HG03442 (cell line): Measurements from ENCODE around the gene IWS1.

Experiments used
- ATAC-seq: cut with Tn5 transposase; IDR thresholded peaks from one replicate; pipeline ENCODE4 v1.9.1; 2021; ENCODE audit warnings: mild to moderate bottlenecking, moderate library complexity; ENCODE audit not compliant: unreplicated experiment

Gene IWS1

DNA sequence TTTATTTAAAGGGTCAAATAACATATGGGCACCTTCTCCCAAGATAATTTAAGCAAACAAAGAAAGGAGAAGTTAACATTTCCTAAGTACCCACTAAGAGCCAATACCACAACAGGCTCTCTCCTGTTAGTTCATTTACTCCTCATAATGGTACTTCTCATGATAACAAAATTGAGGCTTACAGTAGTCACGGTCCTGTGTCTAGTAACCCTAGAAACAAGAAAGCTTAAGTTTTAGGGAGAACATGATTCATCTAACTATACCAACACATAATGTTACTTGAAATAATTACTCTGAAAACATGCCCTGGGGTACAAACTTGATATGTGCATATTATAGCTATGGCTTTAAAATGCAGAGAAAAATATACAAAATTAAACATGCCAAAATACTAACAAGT, 19.8 kb downstream of the IWS1 start:
- ATAC-seq, result no peak

DNA sequence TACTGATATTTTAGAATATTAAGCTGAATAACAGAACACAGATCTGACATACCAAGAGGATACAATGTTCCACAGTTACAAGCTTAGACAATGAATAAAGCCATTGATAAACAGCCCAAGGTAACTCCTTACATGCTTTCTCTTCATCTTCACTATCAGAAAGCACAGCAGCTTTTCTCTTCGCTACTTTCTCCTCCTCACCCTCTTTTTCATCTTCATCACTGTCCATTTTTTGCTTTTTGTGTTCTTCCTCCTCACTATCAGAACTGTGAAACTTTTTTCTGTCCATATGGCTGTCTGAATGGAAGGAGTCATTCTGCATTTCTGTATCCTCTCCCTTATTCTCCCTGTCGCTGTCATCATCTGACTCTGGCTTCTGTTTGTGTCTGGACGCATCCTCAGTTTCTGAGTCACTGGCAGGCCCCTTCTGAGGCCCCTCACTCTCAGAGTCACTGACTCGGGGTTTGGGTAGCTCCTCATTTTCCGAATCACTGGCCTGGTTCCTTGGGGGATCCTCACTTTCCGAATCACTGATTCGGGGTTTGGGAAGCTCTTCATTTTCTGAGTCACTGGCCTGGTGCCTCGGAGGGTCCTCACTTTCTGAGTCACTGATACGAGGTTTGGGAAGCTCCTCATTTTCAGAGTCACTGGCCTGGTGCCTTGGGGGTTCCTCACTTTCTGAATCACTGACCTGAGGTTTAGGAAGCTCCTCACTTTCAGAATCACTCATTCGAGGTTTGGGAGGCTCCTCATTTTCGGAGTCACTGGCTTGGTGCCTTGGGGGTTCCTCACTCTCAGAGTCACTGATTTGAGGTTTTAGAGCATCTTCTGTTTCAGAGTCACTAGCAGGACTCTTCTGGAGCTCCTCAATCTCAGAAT, 21.5 kb downstream of the IWS1 start:
- ATAC-seq, result no peak

DNA sequence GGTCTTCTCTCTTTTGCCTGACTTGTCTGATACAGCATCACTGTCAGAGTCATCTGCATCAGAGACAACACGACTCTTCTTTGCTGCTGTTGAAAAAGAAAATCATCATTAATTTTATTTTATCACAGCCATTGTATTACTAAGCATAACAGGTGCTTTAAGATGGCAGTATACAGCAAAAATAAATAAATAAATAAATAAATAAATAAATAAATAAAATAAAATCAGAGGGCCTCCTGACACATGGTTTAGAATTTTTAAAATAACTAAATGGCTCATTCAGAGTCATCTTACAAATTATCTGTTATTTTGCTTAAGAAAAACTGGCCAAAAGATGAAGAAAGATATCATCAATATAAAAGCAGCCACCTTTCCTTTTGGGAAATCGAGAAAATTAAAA, 22.8 kb downstream of the IWS1 start:
- ATAC-seq, result no peak

DNA sequence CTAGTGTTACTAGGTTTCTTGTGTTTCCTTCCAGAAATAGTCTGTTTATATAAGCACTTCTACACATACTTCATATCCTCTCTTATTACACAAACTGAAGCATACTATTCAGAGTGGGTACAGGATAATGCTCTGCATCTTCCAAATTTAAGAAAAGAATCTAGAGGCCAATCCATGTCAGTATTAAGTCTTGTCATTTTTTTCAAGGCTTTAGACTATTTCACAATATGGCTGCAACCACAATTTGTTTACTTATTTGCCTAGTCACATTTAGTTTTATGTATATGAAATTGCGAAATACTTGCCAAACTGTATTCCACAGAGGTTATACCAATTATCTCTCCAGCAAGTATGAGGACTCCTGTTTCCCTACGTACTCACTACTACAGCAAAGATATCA, 27.9 kb downstream of the IWS1 start:
- no peak for ATAC-seq

DNA sequence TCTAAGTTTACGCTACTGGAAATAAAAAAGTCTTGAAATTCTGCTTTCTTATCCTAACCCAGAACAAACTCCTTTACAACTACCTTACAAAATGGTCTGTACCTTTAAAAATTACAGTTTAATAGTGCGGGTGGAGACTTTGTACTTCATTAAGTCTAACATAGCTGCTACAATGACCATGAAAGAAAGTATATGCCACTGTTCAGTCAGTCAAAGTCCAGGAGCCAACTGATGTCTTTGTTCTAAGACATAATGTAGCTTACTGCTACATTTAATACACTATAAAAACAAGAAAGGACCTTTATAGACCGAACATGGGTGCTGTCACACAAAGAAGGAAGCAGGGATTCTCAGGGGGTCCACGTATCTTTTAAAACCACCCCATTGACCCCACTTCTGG, 36.0 kb downstream of the IWS1 start:
- ATAC-seq, result no peak

DNA sequence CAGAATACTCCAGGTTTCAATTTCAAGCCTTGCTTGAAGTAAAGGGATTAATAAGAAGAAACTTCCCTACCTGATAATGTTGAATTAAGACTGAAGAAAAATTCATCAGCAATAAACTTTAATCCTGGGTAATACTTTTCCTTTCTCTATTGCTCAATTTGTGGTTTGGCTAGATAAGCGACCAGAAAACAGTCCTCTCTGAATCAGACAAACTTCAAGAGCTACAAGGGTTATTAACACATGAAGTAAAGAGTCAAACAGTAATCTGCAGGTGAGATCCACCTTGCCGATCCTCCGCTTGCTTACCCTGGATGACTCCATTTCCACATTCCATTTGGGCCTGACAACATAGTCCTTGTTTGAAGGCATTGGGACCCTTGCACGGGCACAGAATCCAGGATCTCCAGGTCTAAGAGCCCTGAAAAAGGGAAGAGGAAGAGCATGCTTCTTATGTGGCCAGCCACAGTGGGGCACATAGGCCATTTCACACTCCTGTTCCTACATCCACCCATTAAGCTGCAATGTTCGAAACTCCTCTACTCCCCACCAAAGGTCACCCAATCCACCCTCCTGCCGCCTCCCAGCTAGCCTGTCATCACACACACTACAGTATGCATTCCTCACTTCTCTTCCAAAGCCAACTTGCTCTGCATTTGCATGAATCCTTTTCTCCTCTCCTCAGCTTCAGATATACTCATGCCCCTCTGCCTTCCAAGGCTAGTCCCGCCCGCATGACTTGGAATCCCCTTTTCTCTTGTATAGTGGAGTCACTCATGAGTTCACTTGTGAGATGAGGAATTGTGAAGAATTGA, 39.8 kb downstream of the IWS1 start:
- no peak for ATAC-seq

DNA sequence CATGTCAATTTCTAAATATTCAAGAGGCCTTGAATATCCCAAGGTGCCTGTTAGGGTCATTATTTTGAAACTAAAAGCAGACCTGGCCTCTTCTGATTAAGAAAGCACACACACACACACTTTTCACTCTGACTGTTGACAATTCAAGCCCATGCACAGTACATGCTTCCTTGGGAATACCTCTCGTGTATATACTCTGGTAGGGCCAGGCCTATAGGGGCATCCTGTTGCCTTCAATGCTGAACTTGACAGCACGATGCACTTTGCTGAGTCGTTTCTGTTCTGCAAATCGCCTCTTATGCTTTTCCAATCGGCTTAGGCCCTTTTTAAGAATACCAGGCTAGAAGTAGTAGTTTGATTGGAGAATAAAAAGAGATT, 40.6 kb downstream of the IWS1 start:
- ATAC-seq, result no peak

DNA sequence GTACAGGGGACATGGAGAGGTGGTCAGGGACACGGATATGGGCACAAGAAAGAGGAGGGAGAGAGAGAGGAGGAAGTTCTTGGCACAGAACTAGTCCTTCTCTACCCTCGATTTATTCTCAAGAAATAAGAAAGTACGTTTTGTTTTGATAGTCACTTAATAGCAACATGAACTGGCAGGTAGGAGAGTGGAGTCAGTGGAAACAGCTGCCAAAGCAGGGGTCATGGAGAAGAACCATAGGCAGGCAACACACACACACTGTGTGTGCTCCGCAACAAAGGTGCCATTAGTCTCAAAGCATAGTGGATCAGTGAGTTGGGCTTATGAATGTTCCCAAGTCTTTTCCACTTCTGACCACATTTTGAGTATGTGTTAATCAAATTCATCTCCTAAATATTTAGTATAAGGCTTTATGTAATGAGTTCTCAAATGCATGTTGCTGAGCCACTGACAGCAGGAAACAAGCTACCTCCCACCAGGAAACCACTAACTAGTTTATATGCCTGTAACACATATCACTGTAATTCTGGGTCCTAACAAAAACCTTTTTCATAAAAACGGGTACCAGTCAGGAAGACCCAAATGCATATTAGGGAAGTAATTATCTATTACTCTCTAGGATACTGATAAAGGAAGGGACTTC, 41.1 kb downstream of the IWS1 start:
- ATAC-seq, result no peak

DNA sequence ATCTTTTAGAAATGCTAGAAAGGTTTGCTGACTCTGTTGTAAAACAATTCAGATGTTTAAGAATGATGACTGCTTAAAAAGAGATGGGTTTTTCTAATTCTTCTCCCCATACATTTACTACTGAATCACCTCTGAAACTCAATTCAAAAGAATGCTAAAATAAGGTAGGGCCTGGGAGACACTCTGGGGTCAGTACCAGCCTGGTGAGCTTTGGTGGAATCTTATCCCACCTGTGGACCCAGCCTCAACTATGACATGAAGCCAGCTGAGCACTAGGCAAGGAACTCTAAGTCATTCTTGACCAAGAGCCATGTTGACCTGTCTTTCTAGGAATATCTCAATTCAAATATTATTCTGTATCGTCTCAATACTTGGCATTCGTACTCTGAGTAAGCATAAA, 44.3 kb downstream of the IWS1 start:
- ATAC-seq, result no peak

DNA sequence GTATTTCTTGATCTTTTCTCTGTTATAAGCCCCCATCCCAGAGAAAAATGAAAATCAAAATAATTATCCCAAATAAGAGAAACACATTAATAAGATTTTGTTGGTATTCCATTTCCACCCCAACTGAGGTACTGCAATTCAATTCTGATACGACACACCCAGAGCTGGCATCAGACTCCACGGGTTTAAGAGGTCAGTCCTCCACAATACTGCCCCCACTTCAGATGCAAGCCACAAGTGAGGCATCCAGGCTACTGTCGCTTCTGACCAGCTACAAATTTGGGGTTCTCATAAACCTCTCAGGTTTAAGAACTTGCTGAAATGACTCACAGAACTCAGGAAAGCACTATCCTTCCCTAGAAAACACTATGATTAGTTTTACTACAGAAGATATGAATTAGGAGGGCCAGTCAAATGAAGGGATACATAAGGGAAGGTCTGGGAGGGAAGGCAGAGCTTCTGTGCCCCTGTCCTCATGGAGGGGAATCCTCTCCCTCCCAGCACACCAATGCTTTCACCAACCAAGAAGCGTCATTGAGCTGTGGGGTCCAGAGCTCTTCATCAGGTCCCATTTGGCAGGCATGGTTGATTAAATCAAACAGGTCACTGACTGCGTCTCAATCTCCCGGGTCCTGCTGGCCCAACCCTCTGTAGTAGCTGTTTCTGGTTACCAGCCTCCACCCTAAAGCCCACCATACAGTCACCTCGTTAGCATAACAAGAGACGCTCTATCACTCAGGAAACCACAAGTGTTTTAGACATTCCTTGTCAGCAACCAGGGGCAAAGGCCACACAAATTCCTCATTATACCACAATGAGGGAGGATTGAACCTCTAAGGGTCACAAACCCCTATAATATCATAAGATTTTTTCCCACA, 46.2 kb downstream of the IWS1 start:
- no peak for ATAC-seq

DNA sequence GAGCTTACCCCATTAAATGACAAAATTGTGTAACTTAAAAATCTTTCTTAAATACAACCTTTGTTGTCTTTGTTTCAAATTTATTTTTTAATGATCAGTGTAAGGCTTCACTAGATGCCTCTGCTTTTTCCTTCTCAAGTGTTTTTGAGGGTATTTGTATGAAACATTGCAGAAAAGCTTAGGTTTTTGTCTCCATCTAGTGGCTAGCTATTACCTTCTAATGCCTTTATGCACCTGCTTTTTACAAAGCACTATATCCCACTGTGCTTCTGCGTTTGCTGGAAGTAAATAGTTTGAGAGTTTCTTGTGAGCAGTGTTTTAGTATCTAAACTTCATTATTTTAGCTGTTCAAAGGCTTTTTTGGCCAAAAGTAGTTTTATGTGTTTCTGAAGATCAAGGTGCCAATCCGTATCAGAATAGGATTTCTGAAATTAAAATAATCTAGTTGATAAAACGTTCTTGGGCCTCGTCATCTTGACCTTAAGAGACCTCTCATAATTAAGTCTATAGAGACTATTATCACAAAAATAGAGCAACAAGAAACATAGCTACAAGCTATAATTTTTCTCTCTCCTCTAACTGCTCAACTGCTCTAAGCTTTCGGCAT, 47.0 kb downstream of the IWS1 start:
- ATAC-seq, result peak; percentile 46

DNA sequence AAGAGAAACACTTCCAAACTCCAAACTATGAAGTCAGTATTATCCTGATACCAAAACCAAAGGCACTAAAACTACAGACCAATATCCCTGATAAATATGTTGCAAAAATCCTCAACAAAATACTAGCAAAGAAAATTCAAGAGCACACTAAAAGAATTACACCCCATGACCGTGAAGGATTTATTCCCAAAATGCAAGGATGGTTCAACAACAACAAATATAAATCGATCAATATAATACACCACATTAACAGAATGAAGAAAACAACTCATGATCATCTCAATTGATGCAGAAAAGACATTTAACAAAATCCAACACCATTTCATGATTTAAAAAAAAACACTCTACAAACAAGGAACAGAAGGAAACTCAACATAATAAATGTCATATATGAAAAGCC, 50.5 kb downstream of the IWS1 start:
- no peak for ATAC-seq

DNA sequence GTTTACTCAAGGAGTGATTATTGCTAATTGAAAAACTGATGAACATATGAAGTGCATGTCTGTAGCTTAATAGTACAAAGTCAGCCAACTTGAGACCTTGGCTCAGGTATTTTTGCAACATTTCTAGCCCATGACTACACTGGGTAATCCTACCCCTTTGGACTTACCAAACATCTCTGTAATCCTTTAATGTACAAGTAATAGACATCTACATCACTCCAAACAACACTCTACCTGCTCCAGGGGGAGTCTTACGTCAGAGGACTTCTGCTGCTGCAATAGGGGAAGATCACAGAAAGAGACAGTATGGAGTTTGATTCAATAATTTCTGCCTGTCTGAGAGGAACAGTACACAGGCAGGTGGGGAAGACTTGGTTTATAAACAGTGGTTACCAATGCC, 54.0 kb downstream of the IWS1 start:
- no peak for ATAC-seq

DNA sequence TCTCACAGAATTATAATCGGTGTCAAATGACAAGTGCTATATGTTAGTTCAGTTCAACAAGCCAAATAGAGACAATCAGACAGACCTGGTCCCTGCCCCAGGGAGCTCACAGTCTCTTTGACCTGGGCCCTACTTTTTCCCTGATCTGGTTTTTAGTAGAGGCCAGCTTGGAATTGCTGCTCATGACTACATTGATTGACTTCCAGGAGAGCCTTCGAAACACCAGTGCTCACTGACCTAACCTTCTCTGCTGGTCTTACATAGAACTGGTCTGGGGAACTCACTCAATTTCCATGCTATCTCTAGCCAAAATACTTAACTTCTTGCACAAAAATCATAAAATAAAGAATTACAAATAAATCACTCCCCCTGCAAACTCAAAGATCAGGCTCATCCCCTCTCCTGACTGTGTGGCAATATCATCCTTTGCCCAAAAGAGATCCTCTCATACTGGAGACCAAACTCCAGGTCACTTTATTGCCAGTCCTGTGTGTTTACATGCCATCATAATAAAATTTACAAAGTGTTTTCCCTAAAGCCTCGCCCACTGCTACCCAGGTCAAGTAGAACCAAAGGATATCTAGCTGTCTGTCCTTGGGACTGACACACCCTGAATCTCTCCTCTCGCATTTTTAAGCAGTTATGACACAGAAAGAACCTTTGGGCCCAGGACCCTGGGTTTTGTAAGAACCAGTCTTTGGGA, 54.9 kb downstream of the IWS1 start:
- no peak for ATAC-seq

DNA sequence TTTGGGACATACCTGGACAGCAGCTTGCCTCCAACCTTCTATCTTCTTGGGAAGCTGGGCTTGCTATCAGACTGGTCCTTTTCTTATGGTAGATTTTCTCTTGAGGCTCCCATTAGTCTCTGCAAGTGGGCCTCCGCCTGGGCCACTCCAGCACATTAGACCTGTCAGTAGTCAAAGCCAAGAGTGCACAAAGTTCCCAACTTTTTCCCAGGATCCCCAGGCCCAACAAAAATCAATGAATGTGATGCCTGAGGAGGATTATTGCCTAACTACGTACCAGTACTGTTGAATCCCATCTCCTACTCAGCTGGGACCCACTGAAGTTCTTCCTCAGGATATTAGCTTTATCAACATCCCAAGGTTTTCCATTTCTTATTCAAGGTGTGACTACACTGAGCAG, 56.3 kb downstream of the IWS1 start:
- no peak for ATAC-seq

DNA sequence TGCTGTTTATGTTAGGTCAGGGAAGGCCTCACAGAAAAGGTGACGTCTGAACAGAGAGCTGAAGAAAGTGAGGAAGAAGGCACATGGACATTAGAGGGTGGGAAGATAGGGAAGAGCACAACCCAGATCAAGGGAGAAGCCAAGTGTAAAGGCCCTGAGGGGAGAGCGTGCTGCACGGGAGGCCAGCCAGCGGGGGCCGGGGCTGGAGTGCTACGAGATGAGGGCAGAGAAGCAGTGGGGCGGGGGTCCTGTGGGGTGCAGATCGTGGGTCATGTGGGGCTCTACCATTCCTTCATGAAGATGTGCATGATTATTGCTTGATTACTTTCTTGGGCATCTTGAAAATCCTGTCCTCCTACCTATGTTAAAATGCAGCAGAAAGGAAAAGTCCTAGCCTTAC, 57.2 kb downstream of the IWS1 start:
- no peak for ATAC-seq

DNA sequence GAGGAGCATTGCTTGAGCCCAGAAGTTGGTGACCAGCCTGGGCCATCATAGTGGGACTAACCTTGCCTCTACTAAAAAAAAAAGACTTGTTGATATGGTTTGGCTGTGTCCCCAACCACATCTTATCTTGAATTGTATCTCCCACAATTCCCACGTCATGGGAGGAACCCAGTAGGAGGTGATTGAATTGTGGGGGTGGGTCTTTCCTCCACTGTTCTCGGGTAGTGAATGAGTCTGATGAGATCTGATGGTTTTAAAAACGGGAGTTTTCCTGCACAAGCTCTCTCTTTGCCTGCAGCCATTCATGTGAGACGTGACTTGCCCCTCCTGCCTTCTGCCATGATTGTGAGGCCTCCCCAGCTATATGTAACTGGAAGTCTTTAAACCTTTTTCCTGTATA, 61.0 kb downstream of the IWS1 start:
- ATAC-seq, result no peak

DNA sequence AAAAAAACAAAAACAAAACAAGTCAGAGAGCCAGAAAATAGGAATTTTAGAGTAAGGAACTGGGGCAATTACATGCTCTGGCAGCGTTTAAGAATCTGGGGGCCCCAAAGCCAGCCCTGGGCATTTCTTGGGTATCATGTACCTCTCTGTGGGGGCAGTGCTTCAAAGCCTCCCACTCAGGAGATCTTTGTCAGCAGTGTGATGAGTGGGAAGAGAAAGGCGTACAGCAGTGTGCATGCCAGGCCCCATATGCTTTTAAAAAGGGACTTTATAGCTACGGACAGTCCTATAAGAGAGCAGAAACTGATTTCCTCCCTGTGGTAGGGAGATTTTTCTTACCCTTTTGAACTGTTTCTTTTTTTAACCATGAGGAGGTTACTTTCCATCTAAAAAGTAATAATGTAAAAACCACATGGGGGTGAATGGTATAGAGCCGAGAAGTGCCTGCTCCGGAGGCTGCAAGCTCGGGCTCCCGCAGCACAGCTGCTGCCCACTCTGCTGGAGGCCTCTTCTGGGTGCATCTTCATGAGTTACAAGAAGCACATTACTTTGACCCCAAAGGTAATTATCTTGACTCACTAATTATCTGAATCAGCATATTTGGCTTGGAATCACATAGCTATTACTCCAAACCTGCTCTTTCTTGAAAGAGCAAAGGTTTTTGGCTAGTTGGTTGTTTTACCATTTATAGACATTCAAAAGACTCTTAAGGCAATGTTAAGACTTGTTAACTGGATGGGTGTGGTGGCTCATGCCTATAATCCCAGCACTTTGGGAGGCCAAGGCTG, 61.6 kb downstream of the IWS1 start:
- no peak for ATAC-seq
